SU-DHL-6 (cell line): ENCODE results near the gene ATP9B.

Source experiments
- H2AFZ ChIP-seq: fragments of 200-600 bp; sonication (generic); 2 replicates; pipeline ENCODE4 v1.6.1; 2014; ENCODE audit warnings: low read depth, mild to moderate bottlenecking, moderate library complexity, mixed read lengths, antibody characterized with exemption, low read length; ENCODE audit not compliant: severe bottlenecking
- H3F3A ChIP-seq: fragments of 200-600 bp; shearing (Covaris generic); 2 replicates; pipeline ENCODE4 v1.6.0; 2016; ENCODE audit warnings: antibody characterized with exemption, mild to moderate bottlenecking; ENCODE audit not compliant: insufficient read depth
- H3K27ac ChIP-seq: fragments of 200-600 bp; sonication (generic); 2 replicates; pipeline ENCODE4 v1.5.1; 2016; ENCODE audit warnings: low read depth, mild to moderate bottlenecking, low read length, moderate library complexity, mixed read lengths
- H3K27me3 ChIP-seq: fragments of 200-600 bp; sonication (generic), shearing (Covaris generic); 2 replicates; pipeline ENCODE4 v1.6.0; 2014; ENCODE audit warnings: mild to moderate bottlenecking, low read length
- H3K36me3 ChIP-seq: fragments of 200-600 bp; sonication (generic); 2 replicates; pipeline ENCODE4 v1.6.1; 2014; ENCODE audit warnings: mild to moderate bottlenecking, low read length, mixed read lengths
- H3K4me2 ChIP-seq: fragments of 300-600, 200-600 bp; shearing (Covaris generic), sonication (generic); 2 replicates; pipeline ENCODE4 v1.6.0; 2014; ENCODE audit warnings: low read length, low read depth, mild to moderate bottlenecking; ENCODE audit not compliant: poor library complexity, severe bottlenecking
- H3K4me3 ChIP-seq: fragments of 200-600 bp; sonication (generic); 2 replicates; pipeline ENCODE4 v1.5.1; 2014; ENCODE audit warnings: antibody characterized with exemption, low read length, mild to moderate bottlenecking, mixed read lengths; ENCODE audit not compliant: insufficient read depth, poor library complexity, severe bottlenecking
- H3K79me2 ChIP-seq: fragments of 200-600 bp; sonication (generic); 2 replicates; pipeline ENCODE4 v1.6.1; 2014; ENCODE audit warnings: mild to moderate bottlenecking, low read length, moderate library complexity; ENCODE audit not compliant: insufficient read depth
- H3K9ac ChIP-seq: fragments of 200-600 bp; sonication (generic); 2 replicates; pipeline ENCODE4 v1.7.0; 2014; ENCODE audit warnings: mild to moderate bottlenecking, low read length
- H3K9me2 ChIP-seq: fragments of 200-600 bp; sonication (generic); replicated peaks from 2 replicates; pipeline ENCODE4 v1.6.1; 2014; ENCODE audit warnings: low read length; ENCODE audit not compliant: insufficient read depth
- H3K9me3 ChIP-seq: fragments of 200-600 bp; sonication (generic); 2 replicates; pipeline ENCODE4 v1.6.1; 2014; ENCODE audit warnings: low read length, mixed read lengths; ENCODE audit not compliant: insufficient read depth
- H4K20me1 ChIP-seq: fragments of 200-600 bp; sonication (generic); 2 replicates; pipeline ENCODE4 v1.6.1; 2014; ENCODE audit warnings: low read depth, mild to moderate bottlenecking, antibody characterized with exemption, low read length, moderate library complexity, mixed read lengths
- EZH2phosphoT487 ChIP-seq: fragments of 200-600 bp; sonication (generic), shearing (Covaris generic); conservative IDR thresholded peaks from 2 replicates; pipeline ENCODE4 v1.6.1; 2018; ENCODE audit warnings: mild to moderate bottlenecking, antibody characterized with exemption, low read length, moderate library complexity, mixed read lengths
- TF ChIP-seq, protein P1 (sequence below): fragments of 200-600 bp; sonication (generic); IDR thresholded peaks from one replicate; pipeline ENCODE4 v1.5.1; 2017; ENCODE audit warnings: antibody characterized with exemption, mild to moderate bottlenecking, low read length, moderate library complexity; ENCODE audit not compliant: insufficient read depth, poor library complexity, severe bottlenecking

Gene ATP9B

GRCh38 chr18:79405019-79405780 is 336.0 kb downstream of the ATP9B start:
- Histone ChIP-seq H3K9me2 (no peaks in the 10 kb centered on the region), H3K9me3 (no peaks in the 10 kb centered on the region), H3K4me3 (peak overlapping the region; percentile 20), H3K27ac (peak overlapping the region; percentile 65), H3K9ac (peak overlapping the region; percentile 45), H3F3A (peaks cover 4% of the 10 kb centered on the region; the same call in 1 of the 2 replicates), H3K27me3 (no peaks in the 10 kb centered on the region), H4K20me1 (no peaks in the 10 kb centered on the region), H3K36me3 (no peaks in the 10 kb centered on the region), H3K79me2 (peaks cover 26% of the 10 kb centered on the region; the same call in 1 of the 2 replicates), H2AFZ (peak overlapping the region; percentile 52), H3K4me2 (peak overlapping the region; percentile 65)
- TF ChIP-seq, protein P1, sequence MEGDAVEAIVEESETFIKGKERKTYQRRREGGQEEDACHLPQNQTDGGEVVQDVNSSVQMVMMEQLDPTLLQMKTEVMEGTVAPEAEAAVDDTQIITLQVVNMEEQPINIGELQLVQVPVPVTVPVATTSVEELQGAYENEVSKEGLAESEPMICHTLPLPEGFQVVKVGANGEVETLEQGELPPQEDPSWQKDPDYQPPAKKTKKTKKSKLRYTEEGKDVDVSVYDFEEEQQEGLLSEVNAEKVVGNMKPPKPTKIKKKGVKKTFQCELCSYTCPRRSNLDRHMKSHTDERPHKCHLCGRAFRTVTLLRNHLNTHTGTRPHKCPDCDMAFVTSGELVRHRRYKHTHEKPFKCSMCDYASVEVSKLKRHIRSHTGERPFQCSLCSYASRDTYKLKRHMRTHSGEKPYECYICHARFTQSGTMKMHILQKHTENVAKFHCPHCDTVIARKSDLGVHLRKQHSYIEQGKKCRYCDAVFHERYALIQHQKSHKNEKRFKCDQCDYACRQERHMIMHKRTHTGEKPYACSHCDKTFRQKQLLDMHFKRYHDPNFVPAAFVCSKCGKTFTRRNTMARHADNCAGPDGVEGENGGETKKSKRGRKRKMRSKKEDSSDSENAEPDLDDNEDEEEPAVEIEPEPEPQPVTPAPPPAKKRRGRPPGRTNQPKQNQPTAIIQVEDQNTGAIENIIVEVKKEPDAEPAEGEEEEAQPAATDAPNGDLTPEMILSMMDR, result no peak
- no peak for TF ChIP-seq EZH2phosphoT487

DNA sequence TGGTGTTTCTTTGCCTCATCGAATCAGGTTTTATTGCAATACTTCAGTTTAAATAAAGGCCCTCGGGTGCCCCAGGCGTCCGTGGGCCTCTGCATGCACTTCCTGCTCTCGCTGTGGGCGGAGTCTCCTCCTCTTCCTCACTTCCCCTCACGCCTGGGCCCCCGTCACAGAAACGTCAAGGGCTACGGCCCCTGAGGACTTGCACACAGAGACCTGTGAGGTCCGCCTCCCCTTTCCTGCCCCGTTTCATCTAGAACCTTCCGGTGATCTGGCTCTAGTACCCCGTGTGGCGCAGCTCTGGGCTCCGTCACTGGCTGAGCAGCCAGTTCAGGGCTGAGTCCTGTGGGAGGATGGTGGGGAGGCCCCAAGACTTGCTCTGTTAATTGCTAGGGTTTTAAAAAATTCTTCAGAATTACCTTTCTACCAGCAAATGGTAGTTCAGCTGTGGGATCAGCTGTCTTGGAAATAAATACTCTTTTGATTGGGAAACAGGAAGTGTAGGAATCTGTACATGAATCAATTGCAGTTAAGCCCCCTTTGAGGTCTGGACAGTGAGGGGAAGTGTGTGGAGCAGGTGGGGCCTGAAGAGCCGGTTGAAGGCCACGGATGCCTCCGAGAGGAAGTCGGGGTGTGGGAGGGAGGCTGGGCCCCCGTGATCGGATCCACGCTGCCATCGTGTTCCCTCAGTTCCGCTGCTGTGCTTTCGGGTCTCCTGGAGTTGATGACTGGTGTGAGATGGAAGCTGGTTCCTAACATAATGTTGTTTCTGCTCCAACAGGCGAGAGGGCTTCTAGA is 336.8 kb downstream of the ATP9B start:
- peaks cover 26% of the 10 kb centered on the region; the same call in 1 of the 2 replicates for H3K79me2 ChIP-seq
- H3K4me2 ChIP-seq, result peak overlapping the region; percentile 65
- H3K9me3 ChIP-seq, result no peaks in the 10 kb centered on the region
- H3K9ac ChIP-seq, result peak overlapping the region; percentile 45
- no peak for TF ChIP-seq EZH2phosphoT487
- TF ChIP-seq, protein P1, result no peak
- H3K27me3 ChIP-seq, result no peaks in the 10 kb centered on the region
- H2AFZ ChIP-seq, result peak overlapping the region; percentile 52
- H4K20me1 ChIP-seq, result no peaks in the 10 kb centered on the region
- H3K4me3 ChIP-seq, result peak overlapping the region; percentile 20
- H3F3A ChIP-seq, result peaks cover 4% of the 10 kb centered on the region; the same call in 1 of the 2 replicates
- H3K27ac ChIP-seq, result peak overlapping the region; percentile 65
- H3K36me3 ChIP-seq, result no peaks in the 10 kb centered on the region
- H3K9me2 ChIP-seq, result no peaks in the 10 kb centered on the region

GRCh38 chr18:79406708-79407107 is 337.5 kb downstream of the ATP9B start:
- Histone ChIP-seq H3K9me2 (no peaks in the 10 kb centered on the region), H3K9ac (no peak overlapping the region), H3K79me2 (peaks cover 26% of the 10 kb centered on the region; the same call in 1 of the 2 replicates), H3K36me3 (no peaks in the 10 kb centered on the region), H3K4me2 (no peak overlapping the region), H3K4me3 (no peak overlapping the region), H3K27ac (no peak overlapping the region), H3K9me3 (no peaks in the 10 kb centered on the region), H3F3A (0 out of 2 replicates have a peak, but pooled peaks cover 4% of the 10 kb centered on the region), H3K27me3 (no peaks in the 10 kb centered on the region), H2AFZ (no peak overlapping the region), H4K20me1 (no peaks in the 10 kb centered on the region)
- no peak for TF ChIP-seq EZH2phosphoT487
- TF ChIP-seq, protein P1, result no peak
